NCI-H446 treated with DMSO at 0.1 percent for 48 hours (cell line): ENCODE measurements around the gene BORCS6.
"Not testable (repeated sequence)": the region's sequence is repeated elsewhere in the genome, so short reads cannot be mapped to it uniquely, and the experiment has no call there.

Source experiments
- DNase-seq: peaks from one replicate; lab custom pipeline; 2025; lab: John Stamatoyannopoulos, UW

The BORCS6 gene

DNA sequence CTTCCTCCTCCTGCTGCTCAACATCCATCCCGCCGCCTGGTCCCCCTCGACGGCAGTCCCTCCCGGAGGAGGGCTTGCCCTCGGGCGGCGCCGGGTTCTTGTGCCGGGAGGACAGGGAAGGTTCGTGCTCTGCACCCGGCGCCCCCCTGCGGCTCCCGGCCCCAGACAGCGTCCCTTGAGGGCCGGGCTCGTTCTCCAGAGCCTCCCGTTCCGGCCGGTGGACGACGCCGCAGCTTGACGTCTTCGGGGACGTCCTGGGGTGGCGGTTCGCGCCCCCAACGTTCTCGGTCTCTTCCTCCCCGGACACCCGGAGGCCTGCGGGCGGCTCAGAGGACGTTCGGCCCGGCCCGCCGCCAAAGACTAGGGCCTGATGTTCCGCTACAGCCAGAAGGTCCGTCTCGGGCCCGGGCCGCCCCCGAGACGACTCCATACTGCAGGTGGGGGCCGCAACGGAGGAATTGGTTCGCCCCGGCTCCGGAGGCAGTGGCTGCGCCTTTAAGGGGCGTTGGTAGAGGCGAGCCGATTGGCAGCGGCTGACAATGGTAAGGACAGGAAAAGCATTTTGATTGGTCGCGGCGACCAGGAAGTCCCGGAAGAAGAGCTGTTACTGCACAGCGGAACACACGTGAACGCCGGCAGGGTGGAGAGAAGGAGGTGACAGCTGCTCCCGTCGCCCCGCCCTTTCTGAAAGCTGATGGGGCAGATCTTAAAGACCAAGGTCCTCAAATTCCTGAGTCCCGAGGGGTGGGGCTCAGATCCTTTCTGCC is at the start of gene BORCS6:
BORCS6 (minus strand) TSS at position 470 of the 767 bp plus-strand sequence; CDS start at position 430, 40 bp downstream.
- DNase-seq: peak; percentile 95

DNA sequence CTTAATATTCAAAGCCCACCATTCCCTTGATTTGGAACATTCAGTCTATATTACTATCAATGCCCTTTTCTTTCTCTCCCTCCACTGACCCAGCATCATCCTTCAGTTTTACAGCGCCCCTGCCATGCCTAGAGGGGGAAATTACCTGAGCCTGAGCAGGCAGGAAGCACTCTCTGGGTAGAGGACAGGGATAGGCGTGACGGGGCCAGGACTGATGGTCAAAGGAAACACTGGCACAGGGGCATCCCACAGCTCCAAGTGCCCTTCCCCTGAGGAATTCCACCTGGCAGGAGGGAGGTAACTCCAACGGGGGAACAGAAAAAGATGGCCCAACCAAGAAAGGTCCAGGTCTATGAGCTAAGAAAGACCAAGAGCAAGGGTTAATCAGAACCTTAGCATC is 47.9 kb upstream of the BORCS6 start:
- DNase-seq: no peak

DNA sequence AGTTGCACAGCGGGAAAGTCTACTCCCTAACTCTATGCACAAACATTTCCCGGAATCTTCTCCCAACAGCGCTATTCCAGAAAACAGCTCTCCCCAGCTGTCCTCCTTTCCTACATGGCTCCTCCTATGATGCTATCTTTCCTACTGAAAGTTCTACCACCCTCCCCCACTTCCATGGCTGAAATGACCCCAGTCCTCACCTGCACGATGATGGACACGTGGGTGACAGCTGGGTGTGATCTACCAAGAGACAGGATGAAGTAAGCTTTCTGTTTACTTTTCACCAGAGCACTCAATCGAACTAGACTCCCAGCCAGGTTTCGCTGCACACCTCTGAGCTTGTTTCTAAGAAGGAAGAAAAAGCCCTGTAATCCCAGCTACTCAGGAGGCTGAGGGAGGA is 47.2 kb upstream of the BORCS6 start:
- no peak for DNase-seq

DNA sequence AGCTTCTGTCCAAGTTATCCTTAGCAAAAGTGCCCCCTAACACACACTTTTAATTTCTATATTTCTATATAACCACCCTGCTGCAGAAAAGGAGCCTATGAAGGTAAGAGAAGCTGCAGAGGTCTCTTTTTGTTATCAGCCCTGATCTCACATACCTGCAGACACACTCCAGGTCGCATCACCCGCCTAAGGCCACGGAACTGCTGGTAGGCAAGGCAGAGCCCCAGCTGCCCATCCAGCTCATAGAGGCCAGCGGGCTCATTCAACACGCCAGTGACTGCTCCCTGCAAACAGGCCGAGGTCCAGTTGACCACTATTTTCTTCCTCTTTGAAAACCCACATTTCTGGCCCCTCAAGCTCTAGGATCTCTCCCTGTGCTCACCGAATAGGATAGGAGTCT is 45.7 kb upstream of the BORCS6 start:
- DNase-seq: no peak

DNA sequence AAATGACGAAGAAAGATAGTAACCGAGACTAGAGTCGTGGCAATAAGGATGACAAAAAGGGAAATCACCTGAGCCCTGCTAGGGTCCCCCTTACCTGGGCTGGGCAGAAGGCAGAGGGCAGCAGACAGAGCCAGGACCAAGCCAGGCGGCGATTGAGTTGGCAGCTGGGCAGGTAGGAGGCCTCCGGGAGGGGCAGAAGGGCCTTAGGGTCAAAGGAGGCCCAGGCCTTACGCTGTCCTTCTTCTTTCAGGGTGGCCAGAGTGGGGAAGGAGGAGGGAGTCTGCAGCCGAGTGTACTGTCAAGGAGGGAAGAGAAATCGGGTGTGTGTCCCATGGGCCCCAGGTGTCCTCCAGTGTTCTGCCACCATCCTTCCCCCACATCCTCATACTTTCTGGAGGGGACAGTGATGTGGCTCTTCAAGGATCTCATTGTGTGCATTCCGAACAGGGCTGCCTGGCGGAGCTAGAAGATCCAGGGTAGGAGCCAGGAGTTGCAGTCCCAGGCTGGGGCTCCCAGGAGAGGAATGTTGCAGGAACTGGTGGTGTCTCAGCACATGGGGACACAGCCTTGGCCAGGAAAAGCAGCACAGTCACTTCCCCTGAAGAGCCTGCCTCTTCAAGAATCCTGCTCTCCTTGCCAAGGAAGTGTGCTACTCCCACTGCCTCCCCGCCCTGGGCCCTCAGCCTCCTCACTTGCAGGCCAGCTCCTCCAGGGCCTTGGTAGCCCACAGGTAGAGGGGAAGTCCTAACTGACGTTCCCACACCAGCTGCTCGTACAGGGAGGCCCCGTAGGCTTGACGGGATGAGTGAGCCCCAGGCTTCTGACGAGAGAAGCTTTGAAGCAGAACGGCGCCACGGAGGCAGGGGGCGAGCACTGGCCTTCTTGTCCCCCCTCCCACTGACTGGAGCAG is 44.6 kb upstream of the BORCS6 start:
- DNase-seq: no peak

DNA sequence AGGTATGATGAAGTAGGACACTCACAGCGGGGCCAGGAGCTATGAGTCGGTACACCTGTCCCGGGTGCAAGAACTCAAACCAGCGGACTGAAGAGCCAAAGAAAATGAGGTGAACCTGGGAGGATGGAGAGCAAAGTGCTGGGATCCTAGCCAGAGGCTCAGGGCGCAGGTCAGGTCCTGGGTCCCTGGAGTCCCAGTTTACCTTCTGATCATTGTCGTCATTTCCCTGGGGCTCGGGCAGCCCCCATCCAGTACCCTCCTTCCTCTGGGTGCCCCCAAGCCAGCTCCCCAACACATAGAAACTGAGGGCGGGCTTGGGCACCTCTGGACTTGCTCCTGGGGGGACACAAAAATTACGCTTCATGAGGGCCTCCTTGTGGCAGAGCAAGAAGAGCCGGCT is 41.7 kb upstream of the BORCS6 start:
- no peak for DNase-seq

DNA sequence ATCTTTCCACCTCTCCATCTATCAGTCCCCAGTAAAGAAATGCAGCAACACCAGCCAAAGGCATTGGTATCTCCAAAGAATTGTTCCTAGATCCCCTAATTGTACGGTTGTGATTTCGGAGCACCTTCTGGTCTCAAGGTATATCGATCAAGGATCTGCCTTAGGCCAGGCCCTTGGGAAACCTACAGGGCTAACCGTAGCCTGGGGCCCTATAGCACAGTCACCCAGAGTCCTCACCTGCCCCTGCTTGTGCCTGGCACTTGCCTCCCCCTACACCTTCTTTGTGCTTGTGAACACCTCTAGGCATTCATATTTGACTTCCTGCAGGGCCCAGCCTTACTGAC is 37.2 kb upstream of the BORCS6 start:
- DNase-seq: no peak

DNA sequence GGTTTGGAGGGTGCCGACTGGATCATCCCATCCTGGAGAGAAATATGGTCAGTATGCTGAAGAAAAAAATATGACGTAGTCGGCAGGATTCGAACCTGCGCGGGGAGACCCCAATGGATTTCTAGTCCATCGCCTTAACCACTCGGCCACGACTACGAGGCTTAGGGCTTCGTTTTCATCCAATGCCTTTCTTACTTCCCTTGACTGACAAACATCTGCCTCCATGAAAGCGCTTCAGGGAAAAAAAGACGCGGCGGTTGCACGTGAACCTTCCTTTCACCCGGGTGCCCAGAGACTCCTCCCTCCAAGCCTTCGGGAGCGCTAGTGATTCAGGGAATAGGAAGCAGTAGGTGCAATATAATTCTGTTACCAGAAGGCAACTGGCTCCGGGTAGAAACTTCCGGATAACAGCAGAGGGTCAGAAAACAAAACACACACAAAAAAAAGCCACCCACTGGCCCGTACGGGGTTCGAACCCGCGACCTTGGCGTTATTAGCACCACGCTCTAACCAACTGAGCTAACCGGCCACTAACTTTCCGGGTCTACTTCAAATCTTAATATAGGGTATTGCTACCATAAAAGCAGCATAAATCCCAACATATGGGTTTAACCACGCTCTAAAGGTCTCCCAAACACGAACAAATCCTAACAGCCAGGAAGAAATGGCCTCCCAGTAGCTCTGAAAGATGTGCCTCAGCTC is 36.7 kb upstream of the BORCS6 start:
- no peak for DNase-seq

DNA sequence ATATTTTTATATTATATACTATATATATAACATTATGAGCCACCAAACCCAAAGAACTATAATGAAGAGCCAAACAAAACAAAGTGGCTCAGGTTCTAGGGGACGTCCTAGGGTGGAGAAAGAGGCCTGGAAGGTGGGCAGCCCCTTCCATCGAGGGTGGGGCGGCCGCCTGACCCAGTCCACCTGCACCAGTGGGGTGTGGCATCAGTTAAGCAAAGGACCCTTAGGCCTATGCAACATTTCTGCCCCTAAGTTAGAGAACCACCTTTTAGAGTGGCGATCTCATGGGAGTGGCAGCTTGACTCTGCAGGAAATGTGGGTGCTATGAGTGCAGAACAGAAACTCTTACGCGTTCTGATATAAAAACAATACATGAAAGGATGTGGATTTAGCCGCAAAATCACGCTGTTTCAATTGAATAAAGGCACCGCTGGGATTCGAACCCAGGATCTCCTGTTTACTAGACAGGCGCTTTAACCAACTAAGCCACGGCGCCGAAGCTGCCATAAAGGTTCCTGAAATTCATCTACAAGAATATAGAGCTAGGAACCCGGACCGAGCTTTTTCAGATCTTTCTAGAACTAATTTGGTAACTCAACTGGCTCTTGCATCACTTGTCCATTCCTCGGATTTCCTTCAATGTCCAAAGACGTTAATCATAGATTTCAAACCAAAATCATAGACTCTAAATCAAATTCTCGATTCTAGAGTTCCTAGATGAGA is 36.0 kb upstream of the BORCS6 start:
- no peak for DNase-seq

DNA sequence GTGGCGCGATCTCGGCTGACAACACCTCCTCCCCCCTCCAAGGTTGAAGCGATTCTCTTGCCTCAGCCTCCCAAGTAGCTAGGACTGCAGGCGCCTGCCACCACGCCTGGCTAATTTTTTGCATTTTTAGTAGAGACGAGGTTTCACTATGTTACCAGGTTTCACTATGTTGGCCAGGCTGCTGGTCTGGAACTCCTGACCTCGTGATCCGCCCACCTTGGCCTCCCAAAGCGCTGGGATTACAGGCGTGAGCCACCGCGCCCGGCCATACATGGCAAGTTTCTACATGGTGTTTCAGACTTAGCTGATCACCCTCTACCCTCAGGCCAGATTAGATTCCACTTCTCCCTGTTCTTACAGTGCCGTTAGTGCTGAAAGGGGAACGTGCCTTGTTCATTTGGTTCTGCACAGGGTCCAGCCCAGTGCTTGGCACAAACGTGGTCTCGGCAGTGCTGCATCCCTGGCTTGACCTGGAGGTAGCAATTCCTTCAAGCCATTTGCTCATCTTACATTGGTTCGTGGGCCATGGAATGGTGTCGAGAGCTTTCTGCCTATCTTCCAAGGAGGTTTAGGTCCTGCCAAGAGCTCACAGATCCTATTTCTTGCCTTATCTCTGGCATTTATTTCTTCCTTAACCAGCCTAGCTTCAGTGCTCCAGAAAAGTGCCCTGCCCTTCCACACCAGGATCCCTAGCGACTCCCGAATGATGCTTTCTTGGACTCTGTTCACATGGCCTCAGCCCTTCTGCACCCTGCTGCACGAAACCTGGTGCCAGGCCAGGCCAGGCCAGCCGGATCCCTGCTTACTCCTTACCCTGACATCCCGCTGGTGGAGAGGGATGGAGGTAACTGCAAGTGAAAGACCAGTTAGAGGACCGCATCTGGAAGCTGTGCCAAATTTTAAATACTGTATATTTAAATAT is 35.2 kb upstream of the BORCS6 start:
- no peak for DNase-seq

DNA sequence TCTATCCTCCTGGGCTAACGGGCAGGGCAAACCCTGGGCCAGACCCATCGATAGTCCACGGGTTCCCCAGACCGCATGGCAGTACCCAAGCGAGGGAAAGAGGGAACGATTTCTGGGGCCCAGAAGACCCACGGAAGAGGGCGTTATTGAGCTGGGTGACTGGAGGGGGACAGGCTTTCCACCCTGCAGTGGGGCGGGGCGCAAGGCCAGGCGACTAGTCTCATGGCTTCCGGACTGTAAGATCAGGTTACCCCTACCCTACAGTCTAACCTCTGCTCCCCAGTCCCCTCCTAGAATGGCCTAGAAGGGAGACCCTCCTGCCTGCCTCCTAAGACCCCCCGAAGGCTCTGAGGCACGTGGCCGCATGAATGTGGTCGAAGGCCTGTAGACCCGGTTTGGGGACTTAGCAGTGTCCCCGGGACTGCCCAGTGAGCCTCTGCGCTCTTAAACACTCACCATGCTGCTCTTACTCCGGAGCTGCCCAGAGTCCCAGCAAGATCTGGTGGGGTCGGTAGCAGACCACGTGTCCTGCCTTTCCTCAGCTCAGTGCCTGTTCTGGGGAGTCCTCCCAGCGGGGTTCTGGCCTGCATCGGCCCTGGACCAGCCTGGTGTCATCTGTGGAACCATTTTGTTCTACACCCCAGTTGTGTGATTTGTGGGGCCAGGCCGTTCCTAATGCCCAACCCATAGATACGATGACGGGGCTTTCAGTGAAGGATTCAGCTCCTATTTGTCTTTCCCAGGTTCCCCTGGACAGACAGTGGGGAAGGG is 33.6 kb upstream of the BORCS6 start:
- no peak for DNase-seq

DNA sequence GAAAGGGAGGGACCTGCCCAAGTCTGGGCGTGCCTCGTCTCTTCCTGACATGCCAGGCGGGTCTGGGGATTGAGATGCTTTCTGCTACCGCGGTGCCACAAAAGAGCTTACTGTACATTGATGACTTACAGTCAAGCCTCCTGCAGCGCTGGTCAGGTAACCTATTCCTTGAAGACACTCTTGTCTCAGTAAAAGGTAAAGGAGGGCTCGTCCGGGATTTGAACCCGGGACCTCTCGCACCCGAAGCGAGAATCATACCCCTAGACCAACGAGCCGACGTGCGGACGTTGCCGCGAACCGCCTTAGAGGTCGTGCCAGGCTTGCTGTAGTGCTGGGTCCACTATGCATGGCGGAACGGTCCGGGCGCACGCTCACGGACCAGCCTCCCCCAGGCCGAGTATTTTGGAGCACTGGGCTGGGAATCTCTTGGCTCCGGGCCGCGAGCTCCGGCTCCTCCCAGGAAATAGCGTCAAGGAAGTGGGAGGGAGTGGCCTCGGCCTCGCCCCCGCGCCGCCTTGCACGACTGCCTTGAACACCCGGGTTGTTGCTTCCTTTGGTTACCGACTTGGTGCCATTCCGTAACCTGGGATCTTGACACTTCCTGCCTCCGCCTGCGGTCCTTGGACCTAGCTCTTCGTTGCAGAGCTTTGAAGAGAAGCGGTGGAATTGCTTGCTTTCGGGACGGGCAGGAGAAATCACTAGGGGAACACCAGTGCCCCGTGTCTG is 32.8 kb upstream of the BORCS6 start:
- peak; percentile 76 for DNase-seq

DNA sequence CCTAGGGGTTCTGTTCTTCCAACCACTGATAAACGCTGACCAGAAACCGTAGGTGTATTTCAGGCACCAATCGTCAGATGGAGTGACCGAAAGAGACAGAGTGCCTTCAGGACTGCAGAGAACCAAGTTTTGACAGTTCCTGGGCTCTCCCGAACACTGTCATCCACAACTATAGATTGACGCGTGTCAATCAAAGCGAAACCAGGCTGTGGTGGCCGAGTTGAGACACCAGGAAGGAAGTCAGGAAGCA is 32.3 kb upstream of the BORCS6 start:
- DNase-seq: no peak

DNA sequence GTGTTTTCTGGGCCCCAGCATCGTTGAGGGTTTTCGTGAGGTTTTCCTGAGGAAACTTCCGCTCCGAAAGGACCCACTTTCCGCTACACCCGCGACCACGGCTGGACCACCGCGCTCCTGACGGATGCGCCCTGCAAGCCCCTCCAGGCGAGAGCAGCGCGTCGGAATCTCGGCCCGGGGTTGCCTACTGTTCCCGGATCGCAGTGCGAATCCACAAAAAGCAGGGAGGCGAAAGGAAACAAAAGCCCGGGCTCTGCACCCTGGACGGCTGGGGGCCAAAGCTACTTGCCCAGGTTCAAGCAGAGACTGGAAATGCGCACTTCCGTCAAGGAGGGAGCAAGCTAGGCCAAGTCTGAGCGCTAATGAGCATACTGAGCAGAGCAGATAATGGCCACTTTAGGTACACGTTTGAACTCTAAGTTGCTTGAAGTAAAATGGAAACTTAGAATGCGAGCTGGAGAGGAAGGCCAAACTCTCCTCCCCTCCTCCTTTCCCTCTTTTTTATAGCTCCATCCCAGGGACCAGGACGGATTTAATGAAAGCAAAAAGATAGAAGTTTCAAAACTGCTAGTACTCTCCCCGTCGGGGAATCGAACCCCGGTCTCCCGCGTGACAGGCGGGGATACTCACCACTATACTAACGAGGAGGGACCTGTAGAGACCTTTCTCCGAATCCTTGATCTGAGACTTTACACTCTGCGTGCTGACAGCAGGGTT is 31.8 kb upstream of the BORCS6 start:
- DNase-seq: peak; percentile 84

DNA sequence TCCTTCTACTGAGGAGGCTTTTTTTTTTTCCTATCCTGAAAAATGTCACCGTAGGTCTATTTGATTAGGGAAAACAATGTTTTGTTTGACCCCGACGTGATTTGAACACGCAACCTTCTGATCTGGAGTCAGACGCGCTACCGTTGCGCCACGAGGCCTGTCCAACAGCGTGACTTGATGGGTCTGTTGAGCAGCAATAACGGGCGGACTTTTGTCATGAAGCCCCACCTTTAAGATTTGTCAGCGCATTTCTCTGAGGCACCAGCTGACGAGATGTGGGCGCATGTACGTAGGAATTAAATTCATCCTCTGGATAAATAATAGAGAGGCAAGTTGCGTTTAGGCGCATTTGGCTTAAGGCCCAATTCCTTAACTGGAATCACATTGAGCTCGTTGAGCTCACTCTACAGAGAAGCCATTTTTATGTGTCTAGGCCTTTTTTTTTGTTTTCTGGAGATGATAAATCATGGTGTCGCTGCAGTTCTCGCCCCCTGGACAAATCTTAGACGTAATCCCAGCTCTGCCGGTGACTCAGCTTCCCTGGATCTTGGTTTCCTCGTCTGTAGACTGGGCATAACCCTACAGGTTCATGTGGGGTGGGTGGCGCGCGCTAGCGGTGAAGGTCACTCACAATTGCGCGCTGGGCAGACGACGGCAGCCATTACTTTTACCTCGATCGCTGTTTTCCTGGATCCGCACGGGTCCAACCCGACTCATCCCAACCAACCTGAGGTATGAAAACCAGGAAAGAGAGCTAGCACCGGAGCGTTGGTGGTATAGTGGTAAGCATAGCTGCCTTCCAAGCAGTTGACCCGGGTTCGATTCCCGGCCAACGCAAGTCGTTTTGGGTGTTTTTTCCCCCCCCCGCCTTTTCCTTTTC is 31.0 kb upstream of the BORCS6 start:
- peak; percentile 86 for DNase-seq

DNA sequence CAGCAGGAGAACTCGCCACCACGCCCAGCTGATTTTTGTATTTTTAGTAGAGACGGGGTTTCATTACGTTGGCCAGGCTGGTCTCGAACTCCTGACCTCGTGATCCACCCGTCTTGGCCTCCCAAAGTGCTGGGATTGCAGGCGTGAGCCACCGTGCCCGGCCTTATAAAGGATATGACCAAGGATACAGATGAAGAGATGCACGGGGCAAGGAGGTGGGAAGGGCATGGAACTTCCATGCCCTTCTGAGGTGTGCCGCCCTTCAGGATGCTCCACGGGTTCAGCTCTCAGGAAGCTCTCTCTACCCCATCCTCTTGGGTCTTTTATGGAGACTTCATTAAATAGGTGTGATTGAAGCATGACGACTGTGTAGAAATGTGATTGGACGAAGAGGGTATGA is 24.0 kb upstream of the BORCS6 start:
- not testable (repeated sequence) for DNase-seq

DNA sequence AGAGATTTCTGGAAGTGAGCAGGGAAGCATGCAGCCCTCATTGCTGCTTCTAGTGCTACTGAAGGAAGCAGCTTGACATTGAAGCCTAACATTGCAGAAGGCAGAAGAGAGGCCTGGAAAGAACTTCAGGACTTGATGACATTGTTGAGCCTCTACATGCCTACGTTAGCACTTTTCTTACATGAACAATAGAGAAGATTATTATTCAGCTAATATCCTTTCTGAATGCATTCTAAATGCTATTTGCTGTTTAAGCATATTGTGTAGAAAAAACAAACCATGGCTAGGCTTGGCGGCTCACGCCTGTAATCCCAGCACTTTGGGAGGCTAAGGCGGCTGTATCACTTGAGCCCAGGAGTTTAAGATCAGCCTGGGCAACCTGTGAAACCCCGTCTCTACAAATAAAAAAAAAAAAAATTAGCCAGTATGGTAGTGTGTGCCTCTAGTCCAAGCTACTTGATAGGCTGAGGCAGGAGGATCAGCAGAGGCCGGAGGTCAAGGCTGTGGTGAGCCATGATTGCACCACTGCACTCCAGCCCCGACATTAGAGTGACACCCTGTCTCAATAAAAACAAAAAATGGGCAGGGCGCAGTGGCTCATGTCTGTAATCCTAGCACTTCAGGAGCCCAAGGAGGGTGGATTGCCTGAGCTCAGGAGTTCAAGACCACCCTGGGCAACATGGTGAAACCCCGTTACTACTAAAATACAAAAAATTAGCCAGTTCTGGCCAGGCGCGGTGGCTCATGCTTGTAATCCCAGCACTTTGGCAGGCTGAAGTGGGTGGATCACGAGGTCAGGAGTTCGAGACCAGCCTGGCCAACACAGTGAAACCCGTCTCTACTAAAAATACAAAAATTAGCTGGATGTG is 22.6 kb upstream of the BORCS6 start:
- no peak for DNase-seq
